HL-60/S4 treated with phorbol 12-myristate 13-acetate at 8.2 ng/mL for 4 days and 3 days (cell line): ENCODE data around the gene NOTCH2.
"Not testable (repeated sequence)": the region's sequence is repeated elsewhere in the genome, so short reads cannot be mapped to it uniquely, and the experiment has no call there.

Experiments used
- in situ Hi-C: fragments of 300-500 bp; cut with MboI; formaldehyde crosslinking; loops from 2 replicates; pipeline ENCODE4 v1.15.0; 2022; ENCODE audit warnings: low sequenced_read_pairs

The NOTCH2 gene

DNA sequence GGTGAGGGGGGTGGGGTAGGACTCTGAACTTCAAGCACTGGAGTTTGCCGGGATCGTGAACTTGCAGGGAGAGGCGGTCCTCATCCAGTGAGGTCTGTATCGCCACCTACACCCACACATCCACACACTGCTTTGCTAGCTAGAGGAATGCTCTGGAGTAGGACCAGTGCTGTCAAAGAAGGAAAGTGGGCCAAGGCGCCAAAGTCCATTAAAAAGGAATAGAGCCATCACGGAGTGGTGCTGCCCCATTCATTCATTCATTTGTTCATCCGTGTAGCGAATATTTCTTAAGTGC is 405 bp upstream of the NOTCH2 start:
- in situ Hi-C loops, result not testable (repeated sequence)

GRCh38 chr1:120068683-120069066 is 787 bp downstream of the NOTCH2 start:
- in situ Hi-C loops, result not testable (repeated sequence)

DNA sequence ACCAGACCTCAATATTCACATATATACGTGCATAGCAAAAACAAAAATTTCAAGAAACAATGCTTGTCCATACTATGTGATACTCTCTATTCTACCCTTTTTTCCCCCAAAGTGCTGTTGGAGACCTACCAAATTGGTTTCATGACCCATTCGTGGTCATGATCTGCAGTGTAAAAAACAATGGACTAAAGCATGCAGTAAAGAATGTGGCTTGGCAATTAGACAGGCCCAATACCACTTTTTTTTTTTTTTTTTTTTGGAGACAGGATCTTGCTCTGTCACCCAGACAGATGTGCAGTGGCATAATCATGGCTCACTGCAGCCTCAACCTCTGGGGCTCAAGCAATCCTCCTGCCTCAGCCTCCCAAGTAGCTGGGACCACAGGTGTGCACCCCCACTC is 21.3 kb downstream of the NOTCH2 start:
- in situ Hi-C loops, result not testable (repeated sequence)

DNA sequence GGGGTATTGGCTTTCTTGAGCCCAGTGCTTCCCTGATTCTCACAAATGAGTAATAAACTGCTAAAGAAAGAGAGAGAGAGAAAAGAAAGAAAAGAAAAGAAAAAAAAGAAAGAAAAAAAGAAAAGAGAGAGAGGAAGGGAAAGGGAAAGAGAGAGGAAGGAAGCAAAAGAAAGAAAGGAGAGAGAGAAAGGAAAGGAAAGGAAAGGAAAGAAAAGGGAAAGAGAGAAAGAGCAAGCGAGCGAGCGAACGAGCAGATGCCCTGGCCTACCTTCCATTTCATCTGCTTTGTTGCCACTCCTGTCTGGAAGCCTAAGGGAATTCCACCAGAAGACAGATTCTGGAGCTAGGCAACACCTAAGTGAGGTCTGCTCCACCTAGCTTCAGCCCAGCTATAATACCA is 27.7 kb downstream of the NOTCH2 start:
- in situ Hi-C loops, result not testable (repeated sequence)

GRCh38 chr1:120032253-120032652 is 37.2 kb downstream of the NOTCH2 start:
- in situ Hi-C loops, result not testable (repeated sequence)

DNA sequence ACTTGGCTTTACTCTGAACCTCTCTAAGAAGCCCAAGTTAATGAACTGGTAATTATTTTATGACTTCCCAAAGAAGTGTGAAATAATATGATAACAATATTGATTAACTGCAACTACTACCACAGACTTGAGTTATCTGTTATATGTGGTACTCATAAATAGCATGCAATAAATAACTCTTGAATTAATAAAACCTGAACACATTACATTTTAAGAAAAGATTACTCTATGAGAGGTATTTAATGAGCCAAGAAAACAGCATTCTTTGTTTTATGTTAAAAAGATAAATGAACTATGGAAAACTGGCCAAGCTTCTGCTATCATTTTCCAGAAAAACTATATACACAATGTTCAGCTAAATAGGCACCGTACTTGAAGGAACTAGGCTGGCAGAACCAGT is 45.7 kb downstream of the NOTCH2 start:
- in situ Hi-C loops, result not testable (repeated sequence)

DNA sequence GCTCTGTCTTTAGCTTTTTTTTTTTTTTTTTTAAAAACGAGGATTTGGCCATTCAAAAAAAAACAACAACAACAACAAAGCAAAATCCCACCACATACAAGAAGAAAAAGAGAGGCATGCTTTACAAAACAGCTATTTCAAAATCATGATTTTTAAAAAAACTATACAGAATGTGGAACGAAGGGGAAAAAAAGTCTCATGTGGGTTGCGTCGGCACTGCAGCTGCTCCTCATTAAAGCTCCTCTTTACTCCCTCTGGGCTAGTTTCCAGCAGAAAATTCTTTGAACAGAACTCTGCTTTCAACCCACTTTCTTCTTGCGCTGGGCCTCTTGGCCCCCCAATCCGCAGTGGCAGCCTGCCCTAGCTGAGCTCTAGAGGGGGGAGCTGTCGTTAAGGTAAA is 54.5 kb downstream of the NOTCH2 start:
- in situ Hi-C loops, result not testable (repeated sequence)

- in situ Hi-C loops, result not testable (repeated sequence)
These were observed 61.1 kb downstream of the NOTCH2 start for GRCh38 chr1:120008320-120008719.

DNA sequence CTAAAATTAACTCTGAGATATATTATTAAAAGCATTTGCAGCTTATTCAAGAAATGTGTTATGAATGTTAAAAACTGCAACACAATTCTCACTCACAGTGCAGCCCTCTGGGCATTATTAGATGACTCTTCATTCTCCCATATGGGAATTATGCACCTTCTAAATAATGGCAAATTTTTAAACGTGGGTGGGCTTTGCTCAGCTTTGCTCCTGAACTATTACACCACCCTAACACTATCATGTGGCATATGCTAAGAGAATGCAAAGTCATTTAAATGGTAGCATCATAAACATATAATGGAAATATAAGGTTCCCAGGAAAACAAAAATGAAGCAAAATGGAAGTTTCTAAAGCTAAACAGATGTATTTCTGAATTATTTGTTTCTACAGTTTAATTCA is 61.6 kb downstream of the NOTCH2 start:
- in situ Hi-C loops, result not testable (repeated sequence)

DNA sequence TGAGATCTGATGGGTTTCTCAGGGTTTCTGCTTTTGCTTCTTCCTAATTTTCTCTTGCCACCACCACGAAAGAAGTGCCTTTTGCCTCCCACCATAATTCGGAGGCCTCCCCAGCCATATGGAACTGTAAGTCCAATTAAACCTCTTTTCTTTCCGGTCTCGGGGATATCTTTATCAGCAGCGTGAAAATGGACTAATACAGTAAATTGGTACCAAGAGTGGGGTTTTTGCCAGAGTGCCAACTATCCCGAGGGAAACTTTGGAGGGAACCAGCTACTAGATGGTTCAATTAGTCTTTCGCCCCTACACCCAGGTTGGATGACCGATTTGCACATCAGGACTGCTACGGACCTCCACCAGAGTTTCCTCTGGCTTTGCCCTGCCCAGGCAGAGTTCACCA is 68.4 kb downstream of the NOTCH2 start:
- in situ Hi-C loops, result not testable (repeated sequence)

GRCh38 chr1:119996731-119997312 is 72.6 kb downstream of the NOTCH2 start:
- in situ Hi-C loops, result not testable (repeated sequence)

DNA sequence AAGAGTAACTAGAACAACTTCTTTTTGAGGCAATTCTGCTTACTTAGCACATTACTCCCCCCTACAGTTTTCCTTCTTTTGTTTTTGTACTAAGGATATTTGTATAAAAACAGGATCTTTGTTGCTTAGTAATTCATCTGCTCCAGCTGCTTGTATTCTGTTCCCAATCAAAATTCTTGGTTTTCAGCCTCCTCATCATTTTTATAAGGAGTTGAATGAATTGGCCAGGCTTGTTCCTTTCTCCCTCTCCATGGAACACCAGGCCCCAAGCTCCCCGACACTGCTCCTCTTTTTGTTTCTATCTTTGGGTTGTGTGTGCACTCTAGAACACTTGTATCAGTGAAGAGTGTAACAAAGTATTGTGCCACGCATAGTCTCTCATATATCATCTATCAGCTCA is 73.5 kb downstream of the NOTCH2 start:
- in situ Hi-C loops, result not testable (repeated sequence)

DNA sequence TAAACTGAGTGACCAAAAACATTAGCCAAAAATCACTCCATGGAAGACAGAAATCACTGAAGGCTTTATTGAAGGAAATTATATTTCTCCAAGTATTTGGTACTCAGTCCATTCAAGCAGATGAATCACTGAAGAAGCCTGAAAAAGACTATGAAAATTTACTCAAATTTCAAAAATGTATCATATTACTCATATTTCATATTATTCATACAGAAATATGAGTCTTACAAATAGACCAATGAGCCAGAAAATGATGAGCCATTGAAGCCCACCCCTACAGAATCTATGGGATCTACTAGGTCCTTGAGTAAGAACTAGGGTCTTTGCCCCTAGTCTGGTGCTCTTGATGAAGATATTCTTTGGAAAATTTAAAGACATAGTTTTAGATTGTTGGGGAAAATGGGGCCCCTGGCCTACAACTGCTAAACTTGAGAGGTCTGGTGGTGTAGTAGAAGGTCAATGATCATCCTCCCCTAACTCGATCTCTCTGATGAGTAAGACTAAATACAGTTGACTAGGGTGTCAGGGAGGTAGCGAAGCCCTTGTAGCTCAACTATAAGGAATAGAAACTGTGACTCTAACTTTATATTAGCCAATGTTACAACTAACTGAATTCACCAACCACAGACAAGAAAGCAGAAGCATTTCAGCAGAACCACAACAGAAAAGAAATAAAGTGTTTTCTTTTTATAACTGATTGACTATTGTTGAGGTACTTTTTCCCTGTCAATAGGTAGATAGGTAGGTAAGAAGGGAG is 81.0 kb downstream of the NOTCH2 start:
- in situ Hi-C loops, result no loop called here

DNA sequence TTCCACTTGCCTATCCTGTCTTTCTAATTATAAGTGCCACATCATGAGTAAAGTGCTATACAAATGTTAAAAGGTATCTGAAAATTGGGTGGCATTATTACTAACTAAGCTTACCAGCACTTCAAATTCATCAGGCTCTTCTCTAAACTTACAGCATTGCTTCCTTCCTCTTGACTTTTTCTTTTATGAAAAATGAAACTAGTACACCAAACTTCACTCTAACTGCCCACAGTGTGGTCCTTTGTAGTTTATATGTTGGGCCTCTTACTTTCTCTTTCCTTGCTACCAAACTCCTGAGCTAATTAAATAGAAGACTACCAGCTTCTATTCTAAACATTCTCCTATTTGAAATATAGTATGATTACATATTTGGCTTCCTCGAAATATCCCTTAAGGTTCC is 81.8 kb downstream of the NOTCH2 start:
- in situ Hi-C loops, result no loop called here

DNA sequence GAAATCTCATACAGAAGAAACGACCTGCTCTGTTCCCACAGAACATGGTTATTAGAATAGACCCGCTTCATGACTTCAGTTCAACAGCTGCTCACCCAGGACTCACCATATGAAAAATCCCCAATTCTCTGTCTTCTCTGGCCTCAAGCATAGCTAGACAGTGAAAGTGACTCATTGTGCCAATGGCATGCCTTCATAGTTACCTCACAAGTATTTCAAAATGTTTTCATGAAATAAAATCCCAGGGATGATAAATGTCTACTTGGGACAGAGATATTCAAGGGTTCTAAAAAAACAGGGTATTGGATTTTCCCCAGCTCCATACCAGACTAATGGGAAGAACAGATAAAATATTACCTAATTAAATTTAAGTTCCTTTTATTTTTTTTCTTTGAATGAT is 82.3 kb downstream of the NOTCH2 start:
- in situ Hi-C loops, result no loop called here

GRCh38 chr1:119986007-119986497 is 83.4 kb downstream of the NOTCH2 start:
- in situ Hi-C loops, result no loop called here

- in situ Hi-C loops, result no loop called here
These were observed 84.7 kb downstream of the NOTCH2 start for GRCh38 chr1:119984771-119985170.

DNA sequence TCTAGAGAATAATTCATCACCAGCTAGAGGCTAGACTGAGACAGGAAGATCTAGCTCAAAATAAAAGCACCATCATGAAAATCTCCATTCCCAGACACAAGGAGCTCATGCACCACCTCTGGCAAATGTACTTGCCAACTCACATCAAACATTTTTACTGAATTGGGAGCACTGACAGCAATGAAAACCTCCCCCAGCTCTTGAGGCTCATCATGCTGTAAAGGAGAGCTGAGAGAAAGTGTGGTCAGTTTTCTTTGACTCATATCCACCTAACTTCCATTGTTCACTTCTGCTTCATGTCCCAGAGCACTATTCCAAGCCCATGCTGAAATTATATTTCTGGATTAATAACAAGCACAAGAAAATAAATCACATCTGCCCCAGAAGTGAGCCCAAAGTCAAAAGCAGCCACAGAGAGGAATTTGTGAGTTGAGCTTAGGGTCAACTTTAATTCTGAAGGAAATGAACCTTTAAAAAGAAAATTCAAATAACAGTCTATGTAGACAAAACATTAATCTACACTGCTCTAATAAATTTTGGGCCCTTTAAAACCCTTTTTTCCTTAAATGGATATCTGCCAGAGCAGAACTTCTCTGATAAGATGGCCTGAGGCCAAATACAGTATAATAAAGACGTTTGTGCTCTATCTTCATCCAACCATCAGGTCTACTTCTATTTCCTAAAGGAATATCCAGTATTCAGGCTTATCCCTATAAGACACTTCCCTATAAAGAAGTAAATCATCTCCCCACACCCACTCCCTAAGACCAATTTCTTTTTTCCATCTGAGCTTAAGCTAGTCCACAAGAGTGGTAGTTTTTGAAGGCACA is 87.3 kb downstream of the NOTCH2 start:
- in situ Hi-C loops, result no loop called here

DNA sequence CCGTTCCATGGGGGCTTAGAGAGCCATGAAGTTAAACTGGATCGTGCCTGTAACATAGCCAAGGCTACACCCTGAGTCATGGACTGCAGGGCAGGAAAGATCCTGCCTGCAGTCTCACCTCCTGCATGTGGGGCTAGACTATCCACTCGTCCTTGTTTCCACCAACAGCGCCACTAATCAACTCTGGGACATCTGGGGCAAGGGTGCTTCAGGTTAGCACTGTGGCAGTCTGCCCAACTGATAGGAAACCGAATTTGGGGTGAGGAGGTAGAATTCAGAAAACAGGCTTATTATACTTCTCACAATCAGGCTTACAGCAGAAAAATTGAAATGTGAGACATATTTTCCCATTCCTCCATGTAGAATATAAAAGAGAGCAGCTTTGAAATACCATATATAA is 88.0 kb downstream of the NOTCH2 start:
- in situ Hi-C loops, result no loop called here

DNA sequence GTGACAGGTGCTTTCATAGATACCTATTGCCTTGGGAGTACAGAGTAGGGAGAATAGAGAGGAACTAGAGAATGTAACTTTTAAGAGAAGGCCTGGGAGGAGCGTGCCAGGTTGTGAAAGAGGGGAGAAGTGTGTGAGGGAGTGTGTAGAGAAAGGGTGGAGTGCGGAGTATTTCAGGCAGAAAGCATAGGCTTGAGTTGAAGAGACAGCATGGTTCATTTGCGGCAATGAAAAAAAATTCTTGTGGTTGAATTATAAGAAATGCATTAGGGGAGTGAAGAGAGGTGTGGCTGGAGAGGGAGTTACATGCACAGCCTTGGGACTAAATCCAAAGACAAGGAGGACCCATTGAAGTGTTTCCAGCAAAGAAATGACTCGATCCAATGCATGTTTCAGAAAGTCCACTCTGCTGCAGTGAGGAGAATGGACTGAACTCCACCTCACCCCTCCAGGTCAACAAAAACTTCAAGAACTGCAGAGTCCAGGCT is 91.4 kb downstream of the NOTCH2 start:
- in situ Hi-C loops, result no loop called here

- in situ Hi-C loops, result not testable (repeated sequence)
These were observed 92.2 kb downstream of the NOTCH2 start for GRCh38 chr1:119977113-119977736.
